ENCODE data around the gene FOXK2. TPM values are rescaled to one million over a fixed set of nuclear protein-coding genes. Genes with fewer than 3 reads are reported as not detected.

The FOXK2 gene
- total RNA-seq, 3 donors from 2014 or later: 25.0 to 48.6 (median 36.7) TPM

- DNase-seq (ENCODE audit: low spot score in 2 of 2): no peak
- Histone ChIP-seq H3K9me3 (no peaks in the 10 kb centered on the region), H3K27ac (no peak overlapping the region), H3K4me3 (no peak overlapping the region), H3K36me3 (peaks cover 3% of the 10 kb centered on the region), H3K4me1 (no peaks in the 10 kb centered on the region), H3K27me3 (no peaks in the 10 kb centered on the region)
- intact Hi-C loops (cut with DNase I; ENCODE audit: low total_unique reads): no loop called here
- TF ChIP-seq POLR2AphosphoS5 (IDR thresholded peaks at IDR 0.05) (no peak), POLR2A (IDR thresholded peaks at IDR 0.05) (no peak), CTCF (IDR thresholded peaks at IDR 0.05) (no peak)
These were observed 91.9 kb downstream of the FOXK2 start for GRCh38 chr17:82611140-82612058.

- Histone ChIP-seq H3K36me3 (peaks cover 3% of the 10 kb centered on the region), H3K27ac (peak overlapping the region in 1 of 2 donors; percentile 36), H3K4me3 (no peak overlapping the region), H3K4me1 (no peaks in the 10 kb centered on the region), H3K9me3 (no peaks in the 10 kb centered on the region), H3K27me3 (no peaks in the 10 kb centered on the region)
- DNase-seq (ENCODE audit: low spot score in 2 of 2): no peak
- intact Hi-C loops (cut with DNase I; ENCODE audit: low total_unique reads): loop anchor here (2.0 kb wide), 1 partner anchor 15 kb away; no protein-coding TSS in a partner anchor
- TF ChIP-seq CTCF (IDR thresholded peaks at IDR 0.05) (no peak), POLR2AphosphoS5 (IDR thresholded peaks at IDR 0.05) (no peak), POLR2A (IDR thresholded peaks at IDR 0.05) (no peak)
These were observed 94.0 kb downstream of the FOXK2 start for GRCh38 chr17:82613283-82614094.

- Histone ChIP-seq H3K27me3 (no peaks in the 10 kb centered on the region), H3K36me3 (peaks cover 3% of the 10 kb centered on the region), H3K4me1 (no peaks in the 10 kb centered on the region), H3K9me3 (no peaks in the 10 kb centered on the region), H3K4me3 (no peak overlapping the region), H3K27ac (peak overlapping the region in 1 of 2 donors; percentile 36)
- DNase-seq (ENCODE audit: low spot score in 2 of 2): no peak
- no peak for TF ChIP-seq CTCF (IDR thresholded peaks at IDR 0.05)
- no peak for TF ChIP-seq POLR2A (IDR thresholded peaks at IDR 0.05)
- TF ChIP-seq POLR2AphosphoS5 (IDR thresholded peaks at IDR 0.05): no peak
- intact Hi-C loops (cut with DNase I; ENCODE audit: low total_unique reads): loop anchor here (2.0 kb wide), 1 partner anchor 15 kb away; no protein-coding TSS in a partner anchor
These were observed 94.6 kb downstream of the FOXK2 start for GRCh38 chr17:82614095-82614631.

- intact Hi-C loops (cut with DNase I; ENCODE audit: low total_unique reads): loop anchor here (1.0 to 2.0 kb wide), 2 partner anchors 17 to 33 kb away; partner anchors contain the start of gene WDR45B
These were observed 95.8 kb downstream of the FOXK2 start for GRCh38 chr17:82615084-82616020.

More at GRCh38 chr17:82615084-82616020, 95.8 kb downstream of the FOXK2 start:
- Histone ChIP-seq H3K4me1 (no peaks in the 10 kb centered on the region), H3K9me3 (no peaks in the 10 kb centered on the region), H3K27ac (no peak overlapping the region), H3K4me3 (no peak overlapping the region), H3K36me3 (peaks cover 3% of the 10 kb centered on the region), H3K27me3 (no peaks in the 10 kb centered on the region)
- no peak for TF ChIP-seq POLR2AphosphoS5 (IDR thresholded peaks at IDR 0.05)
- TF ChIP-seq CTCF (IDR thresholded peaks at IDR 0.05): no peak
- TF ChIP-seq POLR2A (IDR thresholded peaks at IDR 0.05): no peak
- DNase-seq (ENCODE audit: low spot score in 2 of 2): no peak

Measured in breast epithelium (tissue), 4 donors.